IMR-90 (cell line): ENCODE data around the gene PDE4B.
A peak's percentile ranks its signal among the peaks of the same experiment; 100 is the strongest.

Source experiments
- CEBPB ChIP-seq: IDR thresholded peaks from 2 replicates; pipeline ENCODE4 v1.6.1; 2012; ENCODE audit warnings: low read depth, low read length, improper control_type of control experiment
- CHD1 ChIP-seq: IDR thresholded peaks from 2 replicates; pipeline ENCODE4 v1.6.1; 2012; ENCODE audit warnings: low read depth, low read length, improper control_type of control experiment
- ELK1 ChIP-seq: fragments of 150-350 bp; IDR thresholded peaks from 2 replicates; pipeline ENCODE4 v1.6.1; 2016; ENCODE audit warnings: low read depth, mild to moderate bottlenecking, low read length, moderate library complexity, borderline replicate concordance
- FOS ChIP-seq: fragments of 150-350 bp; IDR thresholded peaks from 2 replicates; pipeline ENCODE4 v1.6.1; 2016; ENCODE audit warnings: low read depth, low read length
- MAFK ChIP-seq: IDR thresholded peaks from 2 replicates; pipeline ENCODE4 v1.6.1; 2012; ENCODE audit warnings: low read depth, low read length, improper control_type of control experiment
- MAZ ChIP-seq: IDR thresholded peaks from 2 replicates; pipeline ENCODE4 v1.6.1; 2012; ENCODE audit warnings: low read depth, mild to moderate bottlenecking, low read length, improper control_type of control experiment, moderate library complexity, borderline replicate concordance
- MXI1 ChIP-seq: IDR thresholded peaks from 2 replicates; pipeline ENCODE4 v1.6.1; 2012; ENCODE audit warnings: low read depth, mild to moderate bottlenecking, low read length, moderate library complexity, borderline replicate concordance
- NFE2L2 ChIP-seq: fragments of 150-350 bp; IDR thresholded peaks from 2 replicates; pipeline ENCODE4 v1.6.1; 2016; ENCODE audit warnings: low read depth, mild to moderate bottlenecking, low read length
- POLR2A ChIP-seq: IDR thresholded peaks from 2 replicates; pipeline ENCODE4 v1.6.1; 2012; ENCODE audit warnings: mild to moderate bottlenecking, low read depth, low read length
- RAD21 ChIP-seq: IDR thresholded peaks from 2 replicates; pipeline ENCODE4 v1.6.1; 2012; ENCODE audit warnings: low read length, improper control_type of control experiment
- RCOR1 ChIP-seq: IDR thresholded peaks from 2 replicates; pipeline ENCODE4 v1.6.1; 2012; ENCODE audit warnings: mild to moderate bottlenecking, low read length, improper control_type of control experiment; ENCODE audit not compliant: insufficient replicate concordance
- SMC3 ChIP-seq: fragments of 150-350 bp; IDR thresholded peaks from 2 replicates; pipeline ENCODE4 v1.6.1; 2016; ENCODE audit warnings: low read depth, mild to moderate bottlenecking, antibody characterized with exemption, low read length, moderate library complexity
- TF ChIP-seq, protein P1 (sequence below): conservative IDR thresholded peaks from 2 replicates; pipeline ENCODE4 v1.5.1; 2012; ENCODE audit warnings: mild to moderate bottlenecking, low read depth, low read length, improper control_type of control experiment
- TF ChIP-seq, protein P2 (sequence below): fragments of 150-350 bp; IDR thresholded peaks from 2 replicates; pipeline ENCODE4 v1.6.1; 2017; ENCODE audit warnings: mild to moderate bottlenecking, antibody characterized with exemption, low read length, low read depth

- TF ChIP-seq RCOR1 (no peak), MAZ (no peak), RAD21 (no peak), POLR2A (no peak), CEBPB (no peak), SMC3 (no peak), MXI1 (no peak), FOS (peak; percentile 34; the same call in 1 of the 2 replicates), ELK1 (no peak), CHD1 (no peak), NFE2L2 (no peak), MAFK (no peak)
- TF ChIP-seq, protein P1, sequence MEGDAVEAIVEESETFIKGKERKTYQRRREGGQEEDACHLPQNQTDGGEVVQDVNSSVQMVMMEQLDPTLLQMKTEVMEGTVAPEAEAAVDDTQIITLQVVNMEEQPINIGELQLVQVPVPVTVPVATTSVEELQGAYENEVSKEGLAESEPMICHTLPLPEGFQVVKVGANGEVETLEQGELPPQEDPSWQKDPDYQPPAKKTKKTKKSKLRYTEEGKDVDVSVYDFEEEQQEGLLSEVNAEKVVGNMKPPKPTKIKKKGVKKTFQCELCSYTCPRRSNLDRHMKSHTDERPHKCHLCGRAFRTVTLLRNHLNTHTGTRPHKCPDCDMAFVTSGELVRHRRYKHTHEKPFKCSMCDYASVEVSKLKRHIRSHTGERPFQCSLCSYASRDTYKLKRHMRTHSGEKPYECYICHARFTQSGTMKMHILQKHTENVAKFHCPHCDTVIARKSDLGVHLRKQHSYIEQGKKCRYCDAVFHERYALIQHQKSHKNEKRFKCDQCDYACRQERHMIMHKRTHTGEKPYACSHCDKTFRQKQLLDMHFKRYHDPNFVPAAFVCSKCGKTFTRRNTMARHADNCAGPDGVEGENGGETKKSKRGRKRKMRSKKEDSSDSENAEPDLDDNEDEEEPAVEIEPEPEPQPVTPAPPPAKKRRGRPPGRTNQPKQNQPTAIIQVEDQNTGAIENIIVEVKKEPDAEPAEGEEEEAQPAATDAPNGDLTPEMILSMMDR = no peak
- TF ChIP-seq, protein P2, sequence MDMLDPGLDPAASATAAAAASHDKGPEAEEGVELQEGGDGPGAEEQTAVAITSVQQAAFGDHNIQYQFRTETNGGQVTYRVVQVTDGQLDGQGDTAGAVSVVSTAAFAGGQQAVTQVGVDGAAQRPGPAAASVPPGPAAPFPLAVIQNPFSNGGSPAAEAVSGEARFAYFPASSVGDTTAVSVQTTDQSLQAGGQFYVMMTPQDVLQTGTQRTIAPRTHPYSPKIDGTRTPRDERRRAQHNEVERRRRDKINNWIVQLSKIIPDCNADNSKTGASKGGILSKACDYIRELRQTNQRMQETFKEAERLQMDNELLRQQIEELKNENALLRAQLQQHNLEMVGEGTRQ = no peak
Measured at GRCh38 chr1:65832296-65832695, 39.6 kb downstream of the PDE4B start.
